ENCODE results near the gene CAPN13.

Gene CAPN13

GRCh38 chr2:30823452-30823851, 16.2 kb upstream of the CAPN13 start:
- Histone ChIP-seq H3K9me3 (replicated peaks; ENCODE audit: insufficient read depth, low read length) (no peaks in the 10 kb centered on the region), H4K20me1 (ENCODE audit: insufficient read depth, low read length) (no peaks in the 10 kb centered on the region), H3K4me1 (ENCODE audit: low read length) (no peaks in the 10 kb centered on the region), H3K4me3 (ENCODE audit: low read length) (no peak overlapping the region), H2AFZ (ENCODE audit: low read length) (no peak overlapping the region), H3F3A (ENCODE audit: insufficient read depth, low read length) (no peaks in the 10 kb centered on the region), H3K27me3 (replicated peaks; ENCODE audit: insufficient read depth, low read length) (no peaks in the 10 kb centered on the region), H3K27ac (ENCODE audit: low read length) (no peak overlapping the region), H3K36me3 (replicated peaks; ENCODE audit: insufficient read depth, low read length) (no peaks in the 10 kb centered on the region), H3K4me2 (ENCODE audit: low read depth, low read length) (no peak overlapping the region), H3K79me2 (ENCODE audit: low read length) (no peaks in the 10 kb centered on the region), H3K9me2 (replicated peaks; ENCODE audit: insufficient read depth, low read length) (no peaks in the 10 kb centered on the region), H3K9ac (ENCODE audit: low read length) (no peak overlapping the region)
- no peak for DNase-seq
- TF ChIP-seq EZH2 (optimal IDR thresholded peaks at IDR 0.05; ENCODE audit: low read depth, low read length), result no peak
- TF ChIP-seq CTCF (IDR thresholded peaks at IDR 0.05; ENCODE audit: low read length), result no peak
- no peak for TF ChIP-seq EZH2phosphoT487 (IDR thresholded peaks at IDR 0.05; ENCODE audit: low read length)

GRCh38 chr2:30821960-30822359, 14.7 kb upstream of the CAPN13 start:
- TF ChIP-seq EZH2 (optimal IDR thresholded peaks at IDR 0.05; ENCODE audit: low read depth, low read length) (no peak), EZH2phosphoT487 (IDR thresholded peaks at IDR 0.05; ENCODE audit: low read length) (no peak), CTCF (IDR thresholded peaks at IDR 0.05; ENCODE audit: low read length) (no peak)
- H3K27ac ChIP-seq (ENCODE audit: low read length), result no peak overlapping the region
- no peaks in the 10 kb centered on the region for H4K20me1 ChIP-seq (ENCODE audit: insufficient read depth, low read length)
- H2AFZ ChIP-seq (ENCODE audit: low read length), result no peak overlapping the region
- H3K4me3 ChIP-seq (ENCODE audit: low read length), result no peak overlapping the region
- no peak overlapping the region for H3K4me2 ChIP-seq (ENCODE audit: low read depth, low read length)
- H3K9me2 ChIP-seq (replicated peaks; ENCODE audit: insufficient read depth, low read length), result no peaks in the 10 kb centered on the region
- no peaks in the 10 kb centered on the region for H3K36me3 ChIP-seq (replicated peaks; ENCODE audit: insufficient read depth, low read length)
- H3K27me3 ChIP-seq (replicated peaks; ENCODE audit: insufficient read depth, low read length), result no peaks in the 10 kb centered on the region
- no peaks in the 10 kb centered on the region for H3K9me3 ChIP-seq (replicated peaks; ENCODE audit: insufficient read depth, low read length)
- H3K79me2 ChIP-seq (ENCODE audit: low read length), result no peaks in the 10 kb centered on the region
- no peak overlapping the region for H3K9ac ChIP-seq (ENCODE audit: low read length)
- no peaks in the 10 kb centered on the region for H3F3A ChIP-seq (ENCODE audit: insufficient read depth, low read length)
- no peaks in the 10 kb centered on the region for H3K4me1 ChIP-seq (ENCODE audit: low read length)
- no peak for DNase-seq

- Histone ChIP-seq H3K4me1 (ENCODE audit: low read length) (no peaks in the 10 kb centered on the region), H3K9me3 (replicated peaks; ENCODE audit: insufficient read depth, low read length) (no peaks in the 10 kb centered on the region), H3K9ac (ENCODE audit: low read length) (no peak overlapping the region), H4K20me1 (ENCODE audit: insufficient read depth, low read length) (no peaks in the 10 kb centered on the region), H2AFZ (ENCODE audit: low read length) (no peak overlapping the region), H3F3A (ENCODE audit: insufficient read depth, low read length) (no peaks in the 10 kb centered on the region), H3K79me2 (ENCODE audit: low read length) (no peaks in the 10 kb centered on the region), H3K4me2 (ENCODE audit: low read depth, low read length) (no peak overlapping the region), H3K9me2 (replicated peaks; ENCODE audit: insufficient read depth, low read length) (no peaks in the 10 kb centered on the region), H3K36me3 (replicated peaks; ENCODE audit: insufficient read depth, low read length) (no peaks in the 10 kb centered on the region), H3K27me3 (replicated peaks; ENCODE audit: insufficient read depth, low read length) (no peaks in the 10 kb centered on the region), H3K4me3 (ENCODE audit: low read length) (no peak overlapping the region), H3K27ac (ENCODE audit: low read length) (no peak overlapping the region)
- TF ChIP-seq CTCF (IDR thresholded peaks at IDR 0.05; ENCODE audit: low read length) (no peak), EZH2phosphoT487 (IDR thresholded peaks at IDR 0.05; ENCODE audit: low read length) (no peak), EZH2 (optimal IDR thresholded peaks at IDR 0.05; ENCODE audit: low read depth, low read length) (no peak)
- no peak for DNase-seq
Observed at GRCh38 chr2:30820381-30821055, 13.3 kb upstream of the CAPN13 start.
